ENCODE measurements around the gene ENTREP1.

The ENTREP1 gene

DNA sequence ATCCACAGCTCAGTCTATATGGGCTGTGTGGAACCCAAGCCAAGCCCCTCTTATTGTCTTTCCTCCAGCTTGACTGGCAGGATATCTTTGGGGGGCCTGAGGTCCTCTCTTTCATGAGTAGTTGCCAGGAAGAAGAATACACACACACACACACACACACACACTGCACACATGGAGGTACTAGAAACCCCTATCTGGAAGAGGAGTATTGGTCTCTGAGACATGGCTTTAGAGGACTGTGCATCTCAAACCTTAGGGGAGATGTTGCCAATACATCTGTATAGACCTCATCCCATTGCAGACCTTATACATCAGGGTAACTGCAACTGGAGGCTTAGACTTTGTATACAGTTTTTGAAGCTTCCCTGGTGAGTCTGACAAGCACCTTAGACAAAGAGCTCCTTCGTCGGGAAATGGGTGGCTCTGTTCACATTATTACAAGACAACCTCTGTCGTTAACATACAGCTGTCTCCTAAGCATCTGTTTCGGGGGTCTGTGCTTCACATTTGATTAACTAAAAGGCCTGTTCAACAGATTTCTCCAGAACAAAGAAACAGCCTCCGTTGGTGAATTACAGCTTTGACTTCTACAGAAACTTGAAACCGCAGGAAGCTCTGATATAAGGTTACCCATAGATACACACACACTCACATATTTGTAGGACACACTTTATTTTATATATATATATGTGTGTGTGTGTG is 5.5 kb upstream of the ENTREP1 start:
- DNase-seq = no peak

DNA sequence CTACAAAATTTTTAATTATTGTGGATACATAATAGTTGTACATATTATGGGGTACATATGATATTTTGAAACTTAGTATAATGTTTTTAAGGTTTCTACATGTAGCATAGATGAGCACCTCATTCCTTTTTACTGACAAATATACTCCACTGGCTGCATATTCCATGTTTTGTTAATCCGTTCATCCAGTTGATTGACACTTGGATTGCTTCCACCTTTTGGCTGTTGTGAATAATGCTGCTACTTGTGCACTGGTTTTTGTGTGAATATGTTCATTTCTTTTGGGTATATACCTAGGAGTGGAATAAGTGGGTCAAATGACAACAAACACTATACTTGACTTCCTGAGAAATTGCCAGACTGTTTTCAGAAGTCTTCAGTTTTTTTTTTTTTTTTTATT is 2.8 kb upstream of the ENTREP1 start:
- no peak for DNase-seq

DNA sequence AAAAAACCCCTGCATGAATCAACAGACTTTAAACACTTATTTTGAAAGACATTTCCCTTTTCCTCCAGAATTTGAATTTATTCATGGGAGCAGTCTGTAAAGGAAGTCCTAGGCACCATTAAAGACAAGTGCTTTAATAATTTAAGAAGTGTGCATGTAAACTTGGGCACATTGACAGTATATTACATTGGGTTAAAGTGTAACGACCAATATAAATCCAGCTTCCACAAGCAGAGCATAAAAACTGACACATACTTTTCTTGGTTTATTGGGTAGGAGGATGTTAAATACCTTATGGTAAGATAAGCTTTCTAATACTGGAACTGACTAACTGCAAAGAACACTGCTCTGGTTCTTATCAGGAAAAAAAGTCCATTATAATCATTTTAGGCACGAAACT is 1.2 kb upstream of the ENTREP1 start:
- no peak for DNase-seq

DNA sequence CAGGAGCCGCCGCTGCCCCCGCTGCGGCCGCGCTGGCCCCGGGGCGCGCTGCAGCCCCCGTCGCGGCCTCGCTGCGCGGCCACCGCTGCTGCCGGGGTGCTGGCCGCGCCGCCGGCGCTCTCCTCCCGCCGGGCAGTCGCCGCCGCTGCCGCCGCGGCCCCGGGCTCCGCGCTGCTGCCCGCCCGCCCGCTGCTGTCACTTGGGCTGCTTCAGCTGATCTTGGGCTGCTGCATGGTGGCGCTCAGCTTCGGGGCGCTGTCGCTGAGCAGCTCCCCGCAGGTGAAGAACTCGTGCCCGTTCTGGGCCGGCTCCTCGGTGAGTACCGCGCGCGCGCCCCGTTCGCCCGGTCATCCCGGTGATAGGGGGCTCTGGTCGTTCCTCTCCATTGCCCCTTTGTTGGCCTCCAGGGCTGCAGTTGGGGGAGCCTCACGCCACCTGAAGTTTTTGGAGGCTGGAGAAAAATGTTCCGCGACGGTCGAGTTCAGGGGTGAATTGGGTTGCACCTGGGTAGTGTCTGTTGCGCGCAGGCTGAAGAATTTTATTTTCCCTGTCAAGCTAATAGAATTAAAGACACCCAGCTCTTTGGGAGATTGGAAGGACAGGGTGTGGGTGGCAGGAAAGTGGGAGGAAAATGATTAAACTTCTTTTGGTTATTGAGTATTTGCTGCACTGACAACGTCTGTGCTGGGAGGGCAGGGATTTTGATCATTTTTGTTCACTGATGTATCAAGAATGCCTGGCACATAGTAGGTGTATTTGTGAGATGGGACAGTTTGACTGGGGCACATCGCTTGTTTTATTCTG is 596 bp downstream of the ENTREP1 start:
- no peak for DNase-seq

DNA sequence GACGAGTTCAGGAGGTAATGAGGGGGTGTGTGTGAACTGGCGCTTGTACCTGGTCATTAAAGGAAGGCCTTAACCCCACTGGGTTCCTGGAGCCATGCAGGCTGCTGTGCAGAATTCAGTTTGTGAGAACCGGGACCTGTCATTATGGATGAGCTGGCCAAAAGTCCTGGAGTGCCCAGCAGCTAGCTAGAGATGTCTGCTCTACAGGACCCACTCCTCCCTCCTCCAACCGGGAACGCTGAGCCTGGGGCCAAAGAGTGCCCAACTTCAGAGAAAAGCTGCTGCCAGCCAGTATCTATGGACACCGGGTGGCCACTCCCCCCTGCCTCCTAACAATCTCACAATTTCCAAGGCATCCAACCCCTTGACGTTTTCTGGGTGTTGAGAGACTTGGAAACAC is 1.2 kb downstream of the ENTREP1 start:
- no peak for DNase-seq

DNA sequence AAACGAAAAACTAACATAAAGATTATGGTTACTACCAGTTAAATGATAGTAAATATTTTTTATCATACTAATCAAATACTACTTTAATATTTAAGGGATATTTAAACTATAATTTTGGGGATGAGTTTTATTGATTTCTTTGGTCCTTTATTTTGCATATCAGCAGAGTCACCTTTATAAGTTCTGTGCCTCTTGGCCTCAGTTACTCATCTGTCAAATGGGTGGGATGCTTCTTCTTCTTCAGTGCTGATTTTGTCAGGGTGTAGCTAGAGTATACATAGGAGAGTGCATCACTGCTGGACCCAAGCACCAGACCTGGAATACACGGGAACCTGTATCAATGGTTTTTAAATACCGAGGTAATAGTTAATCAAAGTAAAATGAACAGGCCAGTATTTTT is 5.6 kb downstream of the ENTREP1 start:
- no peak for DNase-seq

DNA sequence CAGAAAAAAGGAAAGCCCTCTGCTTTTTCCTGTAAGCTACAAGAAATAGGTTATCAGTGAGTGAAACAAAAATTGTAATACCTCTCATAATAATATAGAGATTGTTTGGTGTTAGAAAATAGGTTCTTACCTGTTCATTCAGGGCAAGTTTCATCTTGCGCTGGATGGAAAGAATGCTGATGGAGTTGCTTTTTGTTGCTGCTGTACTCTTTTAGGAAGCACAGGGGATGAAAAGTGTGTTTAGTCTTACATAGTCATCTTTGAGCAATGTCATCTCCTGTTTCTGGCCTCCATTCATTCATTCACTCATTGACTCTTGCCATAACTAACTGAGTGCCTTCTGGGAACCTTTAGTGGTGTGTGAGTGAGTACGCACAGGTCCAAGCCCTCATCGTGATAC is 6.4 kb downstream of the ENTREP1 start:
- no peak for DNase-seq

DNA sequence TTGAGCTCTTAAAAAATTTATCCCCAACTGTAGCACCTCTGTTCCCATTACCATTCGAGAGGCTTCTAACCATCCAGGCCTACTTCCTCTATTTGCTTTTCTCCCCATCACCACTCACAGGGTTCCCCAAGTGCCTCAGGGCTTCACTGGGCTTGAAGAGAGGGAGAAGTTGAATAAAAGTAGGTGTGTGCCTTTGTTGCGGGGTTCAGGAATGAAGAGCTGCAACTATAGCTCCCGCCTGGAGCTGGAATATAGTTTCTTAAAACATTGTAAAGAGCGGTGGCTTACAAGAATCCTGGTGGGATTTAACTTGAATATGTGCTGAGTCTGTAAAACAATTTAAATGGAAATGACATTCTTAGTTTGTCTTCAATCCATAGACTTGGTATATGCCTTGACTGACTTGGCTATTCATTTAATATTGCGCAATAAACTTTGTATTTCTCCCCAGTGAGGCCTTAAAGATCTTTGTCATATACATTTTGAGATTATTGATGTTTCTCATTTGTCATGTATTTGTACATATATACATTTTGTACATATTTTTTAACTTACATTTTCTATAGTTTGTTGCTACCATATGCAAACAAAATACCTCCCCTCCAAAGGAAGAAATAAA is 7.2 kb downstream of the ENTREP1 start:
- no peak for DNase-seq

DNA sequence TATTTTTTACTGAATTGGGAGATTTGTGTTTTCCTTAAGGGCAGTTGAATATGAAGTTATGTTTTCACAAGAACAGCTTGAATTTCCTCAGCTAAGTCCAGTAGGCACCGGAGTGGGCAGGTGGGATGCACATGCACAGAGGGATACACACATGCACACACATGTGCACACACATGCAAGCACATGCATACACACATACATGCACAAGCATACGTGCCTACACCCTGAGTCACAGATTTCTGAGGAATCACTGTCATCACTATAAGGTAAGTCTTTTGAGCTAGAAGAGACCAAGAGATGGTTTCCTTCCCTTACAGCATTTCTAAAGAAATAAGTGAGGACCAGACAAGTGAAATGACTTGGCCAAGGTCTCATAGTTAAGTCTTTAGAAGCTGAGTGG is 8.7 kb downstream of the ENTREP1 start:
- no peak for DNase-seq

DNA sequence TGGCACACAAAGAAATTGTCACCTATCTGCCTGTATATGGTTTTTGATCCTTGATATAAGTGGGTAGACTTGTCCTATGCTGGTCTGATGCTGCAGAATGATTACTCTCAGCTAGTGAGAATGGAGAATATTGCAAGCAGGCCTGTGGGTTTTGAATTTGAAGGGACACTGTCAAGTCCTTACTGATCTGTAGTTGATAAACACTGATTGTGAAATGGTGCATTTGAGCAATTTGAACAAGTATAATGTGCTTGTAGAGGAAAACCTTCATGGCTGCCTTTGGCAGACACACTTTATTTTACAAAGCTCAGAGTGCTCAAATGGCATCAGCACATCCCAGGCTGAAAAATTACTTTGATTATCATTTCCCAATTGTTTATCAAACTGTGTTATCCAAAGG is 9.3 kb downstream of the ENTREP1 start:
- DNase-seq = no peak

DNA sequence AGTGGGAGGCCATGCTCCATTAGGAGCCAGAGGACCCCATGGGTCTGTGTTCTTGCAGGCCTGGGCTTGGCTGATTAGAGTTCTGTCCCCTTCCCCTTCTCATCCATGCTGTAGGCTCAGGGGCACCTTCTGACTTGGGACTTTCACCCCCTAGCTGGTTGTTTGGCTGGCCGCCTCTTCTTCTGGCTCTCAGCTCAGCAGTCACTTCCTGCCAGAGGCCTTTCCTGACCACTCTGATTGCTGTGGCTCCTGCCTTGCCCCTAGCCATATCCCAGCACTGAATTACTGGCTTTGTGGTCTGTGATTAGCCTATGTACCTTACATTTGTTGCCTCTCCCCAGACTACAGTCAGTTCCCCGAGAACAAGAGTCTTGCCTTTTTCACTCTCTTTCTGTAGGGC is 14.6 kb downstream of the ENTREP1 start:
- DNase-seq = no peak

DNA sequence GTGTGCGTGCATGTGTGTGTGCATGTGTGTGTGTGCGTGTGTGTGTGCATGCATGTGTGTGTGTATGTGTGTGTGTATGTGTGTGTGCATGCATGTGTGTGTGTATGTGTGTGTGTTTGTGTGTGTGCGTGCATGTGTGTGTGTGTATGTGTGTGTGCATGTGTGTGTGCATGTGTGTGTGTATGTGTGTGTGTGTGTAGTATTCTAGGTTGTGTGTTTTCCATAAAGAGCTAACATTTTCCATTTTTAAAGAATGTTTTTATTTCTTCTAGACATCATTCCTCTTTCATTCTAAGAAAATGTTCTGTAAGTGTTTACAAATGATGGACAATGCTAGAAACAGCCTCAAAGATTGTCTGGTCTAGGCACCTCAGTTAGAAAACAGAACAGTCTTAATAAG is 15.6 kb downstream of the ENTREP1 start:
- DNase-seq = no peak

DNA sequence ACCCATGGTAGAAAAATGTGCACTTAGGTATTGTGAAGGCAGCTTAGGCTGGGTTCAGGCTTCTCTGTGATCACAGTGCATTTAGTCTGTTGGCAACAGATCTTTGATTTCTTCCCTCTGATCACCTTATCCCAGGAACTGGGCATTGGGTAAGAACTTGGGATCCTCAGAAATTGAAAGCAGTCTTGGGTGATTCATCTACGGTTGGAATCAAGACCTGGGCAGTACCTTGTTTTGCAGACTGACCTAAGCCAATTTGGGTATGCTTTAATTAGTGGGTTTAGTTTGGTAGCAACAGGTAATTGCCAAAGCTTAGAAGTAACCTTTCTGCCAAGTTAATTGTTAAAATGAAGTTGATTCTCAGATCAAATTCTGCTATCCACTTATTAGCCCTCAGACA is 17.8 kb downstream of the ENTREP1 start:
- no peak for DNase-seq

DNA sequence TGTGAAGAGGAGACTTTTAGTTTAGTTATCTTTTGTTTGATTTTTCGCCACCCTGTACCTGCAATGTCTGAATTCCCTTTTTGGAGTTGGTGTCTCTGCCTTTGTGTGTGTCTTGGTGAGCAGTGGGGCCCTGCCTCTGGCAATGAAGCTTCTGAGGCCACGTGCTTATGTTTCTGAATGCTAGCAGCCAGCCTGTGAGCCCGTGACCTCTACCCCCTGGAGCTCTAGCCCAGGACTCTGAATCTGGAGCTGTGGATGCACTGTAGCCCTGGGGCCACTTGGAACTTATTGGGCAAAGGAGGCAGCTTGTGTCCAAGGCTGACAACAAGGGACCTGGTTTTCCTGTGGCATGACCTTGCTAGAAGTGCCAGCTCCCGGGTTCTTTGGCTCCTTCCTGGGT is 19.4 kb downstream of the ENTREP1 start:
- DNase-seq = no peak

DNA sequence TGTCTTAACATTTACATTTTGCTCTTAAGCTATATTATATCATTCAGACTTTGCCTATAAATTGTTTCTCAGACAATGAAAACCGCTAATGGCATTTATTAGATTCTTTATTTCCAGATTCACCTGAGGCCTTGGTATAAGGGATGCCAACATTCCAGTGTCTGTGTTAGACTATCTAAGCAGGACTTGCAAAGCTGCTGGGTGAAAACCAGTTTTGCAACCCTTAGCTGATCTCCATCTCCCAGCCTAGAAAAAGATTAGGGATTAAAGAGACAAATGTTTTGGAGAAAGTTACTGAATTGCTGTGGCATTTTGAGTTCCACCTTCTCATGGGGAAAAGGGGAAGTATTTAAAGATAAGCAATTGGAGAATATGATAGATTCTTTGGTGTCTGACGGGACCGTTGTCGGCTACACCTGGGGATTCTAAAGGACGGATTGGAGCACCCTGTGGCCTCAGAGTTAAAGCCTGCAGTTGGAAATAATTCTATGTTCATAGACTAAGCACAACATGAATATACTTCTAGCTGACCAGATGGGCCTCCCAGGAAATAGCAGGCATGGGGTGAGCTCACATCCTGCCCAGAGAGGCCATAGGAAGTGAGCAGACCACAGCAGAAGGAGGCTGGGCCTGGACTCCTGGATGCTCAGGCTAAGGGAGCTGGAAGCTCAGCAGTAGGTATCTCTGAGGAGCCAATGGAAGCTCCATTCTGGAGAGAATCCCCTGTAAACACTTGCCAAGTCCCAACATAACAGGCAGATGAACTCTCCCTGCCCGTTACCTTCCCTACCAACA is 21.8 kb downstream of the ENTREP1 start:
- DNase-seq = no peak

DNA sequence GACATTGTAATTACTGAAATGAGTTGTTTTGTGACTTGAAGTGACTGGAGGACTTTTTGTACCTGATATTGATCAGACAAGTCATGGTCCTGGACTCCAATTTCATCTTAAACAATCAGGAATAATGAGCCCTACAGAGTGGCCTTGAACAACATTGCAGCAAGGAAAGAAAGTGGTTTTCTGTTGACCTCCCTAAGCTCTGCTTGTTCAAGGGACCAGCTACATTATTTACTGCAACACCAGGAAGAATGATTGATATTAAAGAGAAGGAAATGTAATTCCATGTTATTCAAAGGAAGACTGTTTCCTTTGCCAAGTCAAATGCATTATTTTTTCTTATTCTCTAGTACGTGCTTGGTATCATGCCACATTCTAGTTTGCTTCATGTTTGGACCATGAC is 22.6 kb downstream of the ENTREP1 start:
- no peak for DNase-seq

DNA sequence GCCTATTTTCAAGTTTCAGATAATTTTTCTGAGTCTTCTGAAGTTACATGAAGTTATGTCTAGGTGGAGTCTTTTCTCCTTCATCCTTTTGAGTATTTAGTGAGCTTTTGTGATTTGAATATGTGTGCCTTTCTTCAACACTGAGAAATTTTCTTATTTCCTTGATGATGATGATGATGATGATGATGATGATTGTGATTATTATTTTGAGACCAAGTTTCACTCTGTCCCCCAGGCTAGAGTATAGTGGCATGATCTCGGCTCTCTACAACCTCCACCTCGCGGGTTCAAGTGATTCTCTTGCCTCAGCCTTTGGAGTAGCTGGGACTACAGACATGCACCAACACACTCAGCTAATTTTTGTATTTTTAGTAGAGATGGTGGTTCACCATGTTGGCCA is 26.2 kb downstream of the ENTREP1 start:
- no peak for DNase-seq

DNA sequence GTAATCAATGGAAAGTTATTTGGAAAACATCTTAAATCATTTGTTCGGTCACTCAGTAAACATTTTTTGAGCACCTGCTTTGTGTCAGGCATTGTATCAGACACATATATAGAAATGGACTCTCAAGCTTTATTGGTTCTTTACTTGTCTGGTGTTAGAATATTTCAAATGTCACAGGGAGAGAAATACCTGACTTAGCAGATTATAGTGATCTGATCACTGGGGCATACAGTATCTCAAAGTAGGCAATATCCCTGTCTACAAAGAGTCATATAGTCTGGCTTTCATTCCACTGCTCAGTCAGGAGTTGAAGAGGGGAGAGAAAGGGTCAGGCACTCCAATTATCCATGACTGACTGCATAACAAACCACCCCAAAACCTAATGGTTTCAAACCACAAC is 30.2 kb downstream of the ENTREP1 start:
- DNase-seq = no peak

DNA sequence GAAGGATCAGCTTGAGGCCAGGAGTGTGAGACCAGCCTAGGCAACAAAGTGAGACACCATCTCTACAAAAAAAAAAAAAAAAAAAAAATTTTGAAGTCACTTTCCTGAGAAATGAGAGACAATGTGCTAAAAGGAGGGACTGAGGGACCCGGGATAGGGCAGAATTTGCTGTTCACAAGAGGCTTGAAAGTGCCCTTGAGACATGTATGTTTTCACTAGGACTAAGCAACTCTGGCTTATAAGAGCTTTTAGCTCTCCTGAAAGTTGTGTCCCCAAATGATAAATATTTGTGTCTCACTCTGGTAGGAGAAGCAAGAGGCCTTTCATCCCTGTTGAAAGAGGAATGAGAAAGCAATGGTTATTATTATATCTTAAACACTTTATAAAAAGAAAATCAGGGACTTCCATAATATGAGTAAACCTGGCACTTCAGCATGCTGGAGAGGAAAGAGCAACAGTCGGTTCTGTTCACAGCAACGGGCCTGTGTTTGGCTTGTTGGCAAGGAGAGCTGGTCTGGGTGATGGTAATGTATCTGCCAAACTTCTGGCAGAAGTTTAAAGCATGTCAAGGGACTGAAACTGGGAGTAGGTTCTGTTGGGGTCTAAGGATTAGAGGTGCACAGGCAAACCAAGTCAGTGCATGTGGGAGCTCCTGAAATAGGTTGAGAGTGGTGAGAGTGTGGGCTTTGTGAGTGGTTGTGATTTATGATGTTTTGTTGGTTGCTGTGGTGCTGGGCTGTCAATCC is 32.2 kb downstream of the ENTREP1 start:
- DNase-seq = no peak

DNA sequence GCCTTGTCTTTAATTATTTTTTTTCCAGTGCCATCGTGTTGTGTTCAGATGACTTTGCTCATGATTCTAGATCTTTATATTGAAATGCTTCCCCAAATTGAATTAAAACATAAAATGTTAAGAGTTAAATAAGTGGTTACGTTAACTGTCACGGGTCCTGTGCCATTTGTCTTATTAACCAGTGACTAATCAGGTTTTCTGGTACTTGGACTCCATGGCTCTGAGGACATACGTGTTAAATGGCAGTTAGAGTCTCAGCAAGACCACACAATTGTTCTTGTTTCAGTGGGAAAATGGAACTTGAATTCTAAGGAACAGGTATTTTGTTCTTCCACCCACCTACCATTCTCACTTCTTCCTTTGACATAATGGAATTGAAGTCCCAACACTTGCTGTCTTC is 32.8 kb downstream of the ENTREP1 start:
- no peak for DNase-seq

DNA sequence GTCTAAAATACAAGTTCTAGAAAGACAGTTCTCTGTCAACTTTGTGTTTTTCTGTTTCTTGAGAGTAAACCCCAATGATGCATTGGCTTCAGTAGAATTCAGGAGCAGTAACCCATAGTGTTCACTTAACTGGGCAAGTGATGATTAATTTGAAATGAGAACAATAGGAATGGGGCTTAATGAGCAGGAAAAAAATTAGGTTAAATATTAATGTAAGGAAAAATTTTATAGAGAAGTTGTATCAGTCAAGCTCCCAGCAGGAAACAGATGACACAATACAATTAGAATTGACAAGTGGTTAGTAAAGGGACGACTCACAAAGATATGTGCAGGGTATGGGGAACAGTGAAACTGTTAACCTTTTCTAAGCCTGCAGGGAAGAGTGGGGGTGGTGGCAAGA is 38.2 kb downstream of the ENTREP1 start:
- no peak for DNase-seq

DNA sequence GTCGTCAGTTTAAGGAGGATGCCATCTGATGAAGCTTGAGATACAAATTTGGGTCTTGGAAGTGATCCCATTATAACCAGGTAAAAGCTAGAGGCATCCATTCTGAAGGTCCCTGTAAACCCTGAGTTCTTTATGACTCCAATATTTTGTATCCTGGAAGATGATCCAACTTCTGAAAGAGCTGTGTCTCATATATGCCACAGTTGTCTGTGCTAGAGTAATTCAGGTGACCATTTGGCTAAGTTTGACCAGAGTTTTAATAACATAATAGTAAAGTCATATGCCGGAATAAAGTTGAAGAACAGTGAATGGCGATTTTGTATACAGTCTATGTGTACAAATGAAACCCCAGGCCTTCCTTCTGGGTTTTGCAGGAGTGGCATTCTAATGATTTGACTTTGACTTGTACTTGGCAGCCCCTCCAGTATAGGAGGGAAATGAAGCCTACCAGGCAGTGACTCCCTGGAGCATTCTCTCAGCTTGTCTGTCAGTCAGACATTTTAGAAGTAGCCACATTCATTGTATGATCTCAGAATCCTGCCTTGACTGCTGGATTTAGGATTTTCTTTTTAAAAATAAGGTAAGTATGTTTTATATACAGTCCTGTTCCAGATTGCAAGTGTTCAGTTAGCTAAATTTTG is 39.6 kb downstream of the ENTREP1 start:
- DNase-seq = no peak

Data from activated CD4-positive, CD25-positive, alpha-beta regulatory T cell treated with anti-CD3 and anti-CD28 coated beads, Interleukin-2, amount 50 U/mL, for 72 hours (primary cell).